ENCODE measurements around the gene ANXA11.

The ANXA11 gene

GRCh38 chr10:80118669-80119068 is 86.7 kb downstream of the ANXA11 start:
- TF ChIP-seq CTCF (IDR thresholded peaks at IDR 0.05; ENCODE audit: low read depth, low read length, missing control alignments) = no peak
- no peak overlapping the region for H3K4me3 ChIP-seq (ENCODE audit: low read depth, low read length)
- DNase-seq (ENCODE audit: low read depth) = no peak

GRCh38 chr10:80110986-80111385 is 94.4 kb downstream of the ANXA11 start:
- no peak for DNase-seq (ENCODE audit: low read depth)
- TF ChIP-seq CTCF (IDR thresholded peaks at IDR 0.05; ENCODE audit: low read depth, low read length, missing control alignments) = no peak
- H3K4me3 ChIP-seq (ENCODE audit: low read depth, low read length) = no peak overlapping the region

- no peak for DNase-seq (ENCODE audit: low read depth)
These were observed 96.6 kb downstream of the ANXA11 start for GRCh38 chr10:80108576-80109239.

GRCh38 chr10:80104066-80104926 is 101.0 kb downstream of the ANXA11 start:
- no peak for DNase-seq (ENCODE audit: low read depth)
- H3K4me3 ChIP-seq (ENCODE audit: low read depth, low read length) = no peak overlapping the region
- TF ChIP-seq CTCF (IDR thresholded peaks at IDR 0.05; ENCODE audit: low read depth, low read length, missing control alignments) = no peak

More at GRCh38 chr10:80108576-80109239, 96.6 kb downstream of the ANXA11 start:
- no peak overlapping the region for H3K4me3 ChIP-seq (ENCODE audit: low read depth, low read length)
- no peak for TF ChIP-seq CTCF (IDR thresholded peaks at IDR 0.05; ENCODE audit: low read depth, low read length, missing control alignments)
